HG02938 (cell line): ENCODE data around the gene USP17L21.
"Not testable (repeated sequence)": the region's sequence is repeated elsewhere in the genome, so short reads cannot be mapped to it uniquely, and the experiment has no call there.

Source experiments
- ATAC-seq: cut with Tn5 transposase; IDR thresholded peaks from one replicate; pipeline ENCODE4 v1.9.1; 2021; ENCODE audit warnings: mild to moderate bottlenecking, moderate library complexity; ENCODE audit not compliant: unreplicated experiment

The USP17L21 gene

GRCh38 chr4:9262572-9262971 is at the start of gene USP17L21:
TSS of gene USP17L21 (plus strand) at chr4:9262872. CDS start at chr4:9262872, 0 bp downstream.
- not testable (repeated sequence) for ATAC-seq

GRCh38 chr4:9214701-9215100 is 48.0 kb upstream of the USP17L21 start:
- not testable (repeated sequence) for ATAC-seq

- ATAC-seq = not testable (repeated sequence)
Observed at GRCh38 chr4:9215105-9215504, 47.6 kb upstream of the USP17L21 start, which contains the start of gene USP17L11. TSS of gene USP17L11 (plus strand) at chr4:9215405. CDS start at chr4:9215405, 0 bp downstream.

- not testable (repeated sequence) for ATAC-seq
Observed at GRCh38 chr4:9219852-9220251, 42.8 kb upstream of the USP17L21 start, which contains the start of gene USP17L12. TSS of gene USP17L12 (plus strand) at chr4:9220152. CDS start at chr4:9220152, 0 bp downstream.

- not testable (repeated sequence) for ATAC-seq
Observed at GRCh38 chr4:9224596-9224995, 38.1 kb upstream of the USP17L21 start, which contains the start of gene USP17L13. TSS of gene USP17L13 (plus strand) at chr4:9224896. CDS start at chr4:9224896, 0 bp downstream.

GRCh38 chr4:9230249-9230648 is 32.4 kb upstream of the USP17L21 start:
- ATAC-seq = not testable (repeated sequence)

- ATAC-seq = not testable (repeated sequence)
Observed at GRCh38 chr4:9234085-9234484, 28.6 kb upstream of the USP17L21 start, which contains the start of gene USP17L15. TSS of gene USP17L15 (plus strand) at chr4:9234385. CDS start at chr4:9234385, 0 bp downstream.

GRCh38 chr4:9238461-9238860 is 24.2 kb upstream of the USP17L21 start:
- not testable (repeated sequence) for ATAC-seq

- not testable (repeated sequence) for ATAC-seq
Observed at GRCh38 chr4:9243579-9243978, 19.1 kb upstream of the USP17L21 start, which contains the start of gene USP17L17. TSS of gene USP17L17 (plus strand) at chr4:9243879. CDS start at chr4:9243879, 0 bp downstream.

GRCh38 chr4:9247953-9248680 is 14.6 kb upstream of the USP17L21 start, which contains the start of gene USP17L18:
TSS of gene USP17L18 (plus strand) at chr4:9248630. CDS start at chr4:9248630, 0 bp downstream.
- not testable (repeated sequence) for ATAC-seq

- ATAC-seq = not testable (repeated sequence)
Observed at GRCh38 chr4:9253078-9253477, 9.6 kb upstream of the USP17L21 start, which contains the start of gene USP17L19. TSS of gene USP17L19 (plus strand) at chr4:9253378. CDS start at chr4:9253378, 0 bp downstream.

GRCh38 chr4:9257824-9258223 is 4.8 kb upstream of the USP17L21 start, which contains the start of gene USP17L20:
TSS of gene USP17L20 (plus strand) at chr4:9258124. CDS start at chr4:9258124, 0 bp downstream.
- ATAC-seq = not testable (repeated sequence)

GRCh38 chr4:9267319-9267718 is 4.6 kb downstream of the USP17L21 start, which contains the start of gene USP17L22:
TSS of gene USP17L22 (plus strand) at chr4:9267619. CDS start at chr4:9267619, 0 bp downstream.
- not testable (repeated sequence) for ATAC-seq

GRCh38 chr4:9271719-9272118 is 9.0 kb downstream of the USP17L21 start:
- not testable (repeated sequence) for ATAC-seq
